NCI-H460 (cell line): ENCODE results near the gene ITPR2. TPM values are rescaled to one million over a fixed set of nuclear protein-coding genes. Genes with fewer than 3 reads are reported as not detected.

Source experiments
- DNase-seq: peaks from one replicate; pipeline ENCODE4 v3.0.0-alpha.2; 2016; ENCODE audit warnings: low read depth; ENCODE audit errors: extremely low read depth
- total RNA-seq: library from RNA; depleted of rRNA; stranded (reverse); fragments of >200 nt; shearing (Covaris generic); gene quantifications from 2 replicates; pipeline ENCODE4 v1.2.3, GENCODE V29; 2014

ITPR2 gene
- total RNA-seq, 1 experiment from 2014 or later, result 5.5 TPM

DNA sequence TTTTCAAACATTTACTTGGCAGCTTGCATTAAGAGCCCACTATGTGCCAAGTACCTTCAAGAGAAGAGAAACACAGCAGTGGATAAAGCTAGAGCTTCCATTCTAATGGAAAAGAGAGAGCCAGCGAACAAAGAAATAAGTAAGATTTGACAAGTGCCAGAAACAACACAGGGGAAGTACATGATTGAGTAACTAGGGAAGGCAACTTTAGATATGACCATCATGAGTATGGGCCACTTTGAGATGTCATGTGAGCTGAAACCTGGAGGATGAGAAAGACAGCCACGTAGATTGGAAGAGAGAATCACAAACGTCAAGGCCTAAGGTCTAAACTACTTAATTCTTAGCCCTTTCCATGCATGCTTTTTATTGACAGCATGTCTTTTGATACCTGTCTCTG lies 121.4 kb downstream of the ITPR2 start:
- no peak for DNase-seq

GRCh38 chr12:26711072-26711471 lies 121.9 kb downstream of the ITPR2 start:
- no peak for DNase-seq

DNA sequence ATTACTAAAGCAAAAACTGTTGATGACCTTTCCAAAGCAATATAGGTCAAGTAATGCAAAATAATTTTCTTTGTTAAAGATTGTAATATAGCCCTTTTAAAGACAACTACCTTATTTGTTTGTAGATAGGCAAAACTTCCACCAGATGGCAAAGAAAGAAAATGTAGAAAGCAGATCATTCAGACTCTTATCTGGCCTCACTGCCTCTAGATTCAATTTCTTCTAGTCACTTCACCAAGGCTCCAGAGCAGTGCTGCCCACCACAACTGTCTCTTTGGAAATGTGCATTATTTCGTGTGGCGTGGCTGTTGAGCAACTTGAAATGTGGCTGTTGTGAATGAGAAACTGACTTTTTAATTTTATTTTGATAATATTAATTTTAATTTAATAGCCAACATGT lies 127.1 kb downstream of the ITPR2 start:
- no peak for DNase-seq

- no peak for DNase-seq
Measured at GRCh38 chr12:26704684-26705460, 128.1 kb downstream of the ITPR2 start.

DNA sequence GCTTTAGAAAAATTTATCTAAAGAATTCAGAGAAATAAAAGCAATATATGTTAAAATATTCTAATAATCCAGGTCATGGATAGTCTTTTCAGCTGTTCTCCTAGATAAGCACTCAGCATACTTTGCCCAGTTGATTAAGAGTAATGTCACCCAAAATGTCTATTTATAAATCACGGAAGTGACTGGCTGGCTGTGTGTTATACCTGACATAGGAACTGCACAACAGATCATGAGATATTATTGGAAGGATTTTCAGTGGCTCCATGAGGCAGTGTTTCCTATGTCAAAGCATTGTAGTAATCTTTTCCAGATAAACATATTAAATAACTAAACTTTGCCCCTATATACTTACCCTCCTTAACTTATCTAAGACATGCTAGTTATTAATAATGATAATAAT lies 128.8 kb downstream of the ITPR2 start:
- DNase-seq, result no peak

DNA sequence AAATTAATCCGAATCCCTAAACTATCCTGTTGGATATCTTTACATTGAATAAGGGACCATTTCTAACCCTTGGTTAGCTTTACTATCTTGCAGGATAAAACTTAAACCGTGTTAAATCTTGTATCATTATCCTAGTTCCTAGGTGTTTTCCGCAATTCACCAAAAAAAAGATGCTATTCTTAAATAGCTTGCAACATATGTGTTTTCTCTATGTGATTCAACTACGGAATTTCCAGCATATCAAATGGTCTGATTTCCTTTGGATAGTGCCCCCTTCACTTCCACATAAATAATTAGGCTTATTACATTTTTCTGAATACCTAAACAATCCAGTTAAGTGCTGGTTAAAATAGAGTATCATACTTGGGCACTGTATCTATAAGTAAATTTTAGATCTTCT lies 130.3 kb downstream of the ITPR2 start:
- DNase-seq, result no peak

GRCh38 chr12:26701604-26702215 lies 131.3 kb downstream of the ITPR2 start:
- DNase-seq, result peak; percentile 40

DNA sequence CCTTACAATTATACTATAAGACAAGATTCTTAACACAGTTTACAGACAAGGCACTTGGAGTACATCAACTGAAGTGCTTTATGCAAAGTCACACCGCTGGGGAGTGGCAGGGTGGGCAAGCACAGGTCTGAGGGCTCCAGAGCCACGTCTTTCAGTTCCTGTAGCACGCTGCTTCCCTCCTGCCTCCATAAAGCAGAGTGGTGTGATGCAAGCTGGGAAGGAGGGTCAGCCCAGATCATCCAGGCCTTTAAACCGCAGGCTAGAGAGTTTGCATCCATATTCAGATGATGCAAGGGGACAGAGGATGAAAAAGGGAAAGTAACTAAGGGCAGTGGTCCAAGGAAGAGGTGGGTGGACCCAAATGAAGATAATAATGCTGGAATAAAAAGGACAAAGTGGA lies 132.6 kb downstream of the ITPR2 start:
- no peak for DNase-seq

DNA sequence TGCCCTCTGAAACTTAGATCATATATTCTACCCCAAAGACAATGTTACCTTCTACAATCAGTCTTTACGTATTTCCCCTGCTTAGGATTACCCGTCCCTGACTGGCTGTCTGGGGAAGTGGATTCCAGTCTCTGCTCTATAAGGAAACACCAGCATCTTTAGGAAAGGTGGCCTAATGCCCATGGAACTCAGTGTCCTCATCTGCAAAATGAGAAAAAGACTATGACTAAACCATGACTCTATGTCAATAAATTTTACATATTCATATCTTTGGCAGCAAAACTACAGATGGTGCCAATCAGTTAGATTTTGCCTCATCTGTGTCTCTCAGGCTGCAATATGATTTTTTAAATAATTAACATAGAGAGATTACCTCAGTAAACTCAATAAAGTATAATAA lies 133.8 kb downstream of the ITPR2 start:
- no peak for DNase-seq

- DNase-seq, result no peak
Measured at GRCh38 chr12:26698186-26698585, 134.8 kb downstream of the ITPR2 start.

- no peak for DNase-seq
Measured at GRCh38 chr12:26697217-26697616, 135.8 kb downstream of the ITPR2 start.

- DNase-seq, result no peak
Measured at GRCh38 chr12:26696613-26697092, 136.3 kb downstream of the ITPR2 start.

GRCh38 chr12:26696048-26696612 lies 136.9 kb downstream of the ITPR2 start:
- DNase-seq, result no peak

DNA sequence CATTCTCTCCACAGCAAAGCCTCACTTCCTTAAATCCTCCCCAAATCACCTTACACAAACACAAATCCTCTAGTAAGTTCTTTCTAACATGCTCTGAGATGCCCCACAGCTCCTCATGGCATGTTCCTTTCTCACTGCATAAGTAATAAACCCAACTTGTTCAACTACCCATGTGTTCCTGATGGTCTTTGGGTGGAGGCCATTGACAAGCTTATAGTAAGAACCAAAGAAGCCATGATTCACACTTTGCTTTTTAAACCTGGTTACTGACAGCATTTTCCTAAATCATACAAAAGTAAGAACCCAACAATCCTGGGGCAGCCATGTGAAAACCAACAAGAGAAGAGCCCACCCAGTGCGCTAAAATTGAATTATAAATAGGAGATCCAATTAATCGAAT lies 138.6 kb downstream of the ITPR2 start:
- no peak for DNase-seq

- DNase-seq, result no peak
Measured at GRCh38 chr12:26692407-26692806, 140.6 kb downstream of the ITPR2 start.

- peak; percentile 59 for DNase-seq
Measured at GRCh38 chr12:26691234-26691970, 141.6 kb downstream of the ITPR2 start.

GRCh38 chr12:26690601-26691000 lies 142.4 kb downstream of the ITPR2 start:
- DNase-seq, result no peak

- no peak for DNase-seq
Measured at GRCh38 chr12:26689281-26689841, 143.6 kb downstream of the ITPR2 start.

GRCh38 chr12:26688344-26688904 lies 144.6 kb downstream of the ITPR2 start:
- DNase-seq, result no peak

GRCh38 chr12:26686408-26686807 lies 146.6 kb downstream of the ITPR2 start:
- DNase-seq, result no peak

GRCh38 chr12:26684101-26684500 lies 148.9 kb downstream of the ITPR2 start:
- no peak for DNase-seq
